H1 (cell line): ENCODE results near the gene NDFIP2. TPM values are rescaled to one million over a fixed set of nuclear protein-coding genes. Genes with fewer than 3 reads are reported as not detected.

Source experiments
- CREB1 ChIP-seq: IDR thresholded peaks from 2 replicates; pipeline ENCODE4 v1.6.1; 2012; ENCODE audit warnings: inconsistent platforms
- polyA plus RNA-seq, 7 experiments: library from polyadenylated mRNA; depleted of rRNA in 3 of 7; stranded (reverse) in 5 of 7; unstranded in 2 of 7; fragments of >200 nt in 5 of 7; fragments of 200-250 nt in 2 of 7; gene quantifications; 1 replicate in 5 of 7; 2 replicates in 1 of 7; 4 replicates in 1 of 7; pipeline versions ENCODE4 v1.2.1 to v1.2.3, GENCODE V29; 2011 to 2013; ENCODE audit warnings: missing spikeins in 2 of 7, mixed read lengths in 2 of 7
- total RNA-seq: library from RNA; stranded (reverse); fragmentation: NEBNext Ultra II Directional; extraction: Animal tissue kit (Norgen Biotek cat#: 25700); gene quantifications from 2 replicates; pipeline ENCODE4 v1.2.1, GENCODE V29; 2021

The NDFIP2 gene
- total and polyA plus RNA-seq, 2 of the 8 experiments (the other 6 are each of a cell fraction or from before 2014, with no cell fraction given): 11.1 to 32.9 TPM

GRCh38 chr13:79549355-79550106 is 68.6 kb downstream of the NDFIP2 start (continued):
- no peak for TF ChIP-seq CREB1
